ENCODE data around the gene NAXD.
"Not testable (repeated sequence)": the region's sequence is repeated elsewhere in the genome, so short reads cannot be mapped to it uniquely, and the experiment has no call there.

Gene NAXD

GRCh38 chr13:110629735-110630134, 14.4 kb downstream of the NAXD start:
- peak; percentile 18 for DNase-seq

GRCh38 chr13:110630566-110631119, 15.3 kb downstream of the NAXD start:
- no peak for DNase-seq

GRCh38 chr13:110632255-110632654, 16.9 kb downstream of the NAXD start:
- not testable (repeated sequence) for DNase-seq

GRCh38 chr13:110633776-110634175, 18.4 kb downstream of the NAXD start:
- DNase-seq = no peak

GRCh38 chr13:110634558-110634957, 19.2 kb downstream of the NAXD start:
- no peak for DNase-seq

GRCh38 chr13:110635405-110636002, 20.2 kb downstream of the NAXD start:
- no peak for DNase-seq

- no peak for DNase-seq
Measured at GRCh38 chr13:110636053-110636475, 20.7 kb downstream of the NAXD start.

GRCh38 chr13:110636701-110637201, 21.4 kb downstream of the NAXD start:
- no peak for DNase-seq

- no peak for DNase-seq
Measured at GRCh38 chr13:110637275-110637674, 21.9 kb downstream of the NAXD start.

GRCh38 chr13:110637747-110638146, 22.4 kb downstream of the NAXD start:
- no peak for DNase-seq

- DNase-seq = no peak
Measured at GRCh38 chr13:110638257-110638656, 22.9 kb downstream of the NAXD start.

- no peak for DNase-seq
Measured at GRCh38 chr13:110638814-110639806, 23.8 kb downstream of the NAXD start.

- no peak for DNase-seq
Measured at GRCh38 chr13:110639935-110640334, 24.6 kb downstream of the NAXD start.

GRCh38 chr13:110640591-110641029, 25.3 kb downstream of the NAXD start:
- DNase-seq = no peak

GRCh38 chr13:110641055-110642015, 26.0 kb downstream of the NAXD start:
- DNase-seq = no peak

GRCh38 chr13:110642291-110642981, 27.1 kb downstream of the NAXD start:
- DNase-seq = no peak

- DNase-seq = no peak
Measured at GRCh38 chr13:110643324-110643723, 28.0 kb downstream of the NAXD start.

- DNase-seq = no peak
Measured at GRCh38 chr13:110643768-110644421, 28.6 kb downstream of the NAXD start.

- peak; percentile 64 for DNase-seq
Measured at GRCh38 chr13:110644892-110645521, 29.7 kb downstream of the NAXD start.

GRCh38 chr13:110645750-110646149, 30.4 kb downstream of the NAXD start:
- DNase-seq = no peak

Data from activated CD4-positive, alpha-beta T cell treated with anti-CD3 and anti-CD28 coated beads, Interleukin-2, amount 50 U/mL, for 16 hours (primary cell).